ENCODE data around the gene BEX1.
"Not testable (repeated sequence)": the region's sequence is repeated elsewhere in the genome, so short reads cannot be mapped to it uniquely, and the experiment has no call there.

Gene BEX1

DNA sequence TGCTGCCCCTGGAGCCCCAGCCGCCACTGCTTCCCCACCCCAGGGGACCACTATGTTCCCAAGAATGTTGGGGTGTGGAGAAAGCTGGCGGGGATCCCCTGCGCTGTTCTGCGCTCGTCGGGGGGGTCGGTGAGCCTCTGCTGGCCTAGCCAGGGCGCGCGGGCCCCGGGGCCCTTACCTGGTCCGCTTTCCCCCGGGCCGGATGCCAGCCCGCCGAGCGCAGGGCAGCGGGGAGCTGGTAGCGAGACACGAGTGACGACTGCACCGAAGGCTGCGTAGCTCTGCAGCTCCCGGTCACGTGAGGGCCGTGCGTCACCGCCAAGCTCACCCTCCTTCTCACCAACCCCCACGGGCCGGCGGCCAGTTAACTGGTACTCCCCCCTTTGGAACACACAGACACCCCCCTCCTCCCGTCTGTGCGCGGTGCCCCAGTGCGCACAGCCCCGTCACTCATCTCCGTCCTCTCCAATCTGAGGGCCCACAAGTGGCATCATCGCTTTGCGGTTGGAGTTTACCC lies at the start of gene BEX1:
TSS of gene BEX1 (minus strand) at position 254 of the 517 bp plus-strand sequence. CDS start 897 bp downstream, outside the sequence.
- DNase-seq (ENCODE audit: low read depth): peak; percentile 1

DNA sequence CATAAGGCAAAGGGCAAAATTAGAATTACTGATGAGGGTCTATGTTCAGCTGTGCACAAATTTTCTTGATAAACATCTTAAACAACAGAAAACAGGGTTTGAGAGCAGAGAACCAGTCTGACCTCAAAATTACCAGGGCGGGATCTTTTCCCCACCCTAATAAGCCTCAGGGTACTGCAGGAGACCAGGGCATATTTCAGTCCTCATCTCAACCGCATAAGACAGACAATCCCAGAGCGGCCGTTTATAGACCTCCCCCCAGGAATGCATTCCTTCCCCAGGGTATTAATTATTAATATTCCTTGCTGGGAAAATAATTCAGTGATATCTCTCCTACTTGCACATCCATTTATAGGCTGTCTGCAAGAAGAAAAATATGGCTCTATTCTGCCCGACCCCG lies 45.5 kb upstream of the BEX1 start:
- DNase-seq (ENCODE audit: low read depth): not testable (repeated sequence)

- DNase-seq (ENCODE audit: low read depth): no peak
These were observed 43.9 kb upstream of the BEX1 start for GRCh38 chrX:103107836-103108235.

DNA sequence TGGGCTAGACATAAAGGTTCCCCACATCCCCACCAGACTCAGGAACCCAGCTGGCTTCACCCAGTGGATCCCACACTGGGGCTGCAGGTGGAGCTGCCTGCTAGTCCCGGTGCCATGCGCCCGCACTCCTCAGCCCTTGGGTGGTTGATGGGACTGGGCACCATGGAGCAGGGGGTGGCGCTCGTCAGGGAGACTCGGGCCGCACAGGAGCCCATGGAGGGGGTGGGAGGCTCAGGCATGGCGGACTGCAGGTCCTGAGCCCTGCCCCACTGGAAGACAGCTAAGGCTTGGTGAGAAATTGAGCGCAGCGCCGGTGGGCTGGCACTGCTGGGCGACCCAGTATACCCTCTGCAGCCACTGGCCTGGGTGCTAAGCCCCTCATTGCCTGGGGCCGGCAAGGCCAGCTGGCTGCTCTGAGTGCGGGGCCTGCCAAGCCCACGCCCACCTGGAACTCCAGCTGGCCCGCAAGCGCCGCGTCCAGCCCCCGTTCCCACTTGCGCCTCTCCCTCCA lies 43.3 kb upstream of the BEX1 start:
- DNase-seq (ENCODE audit: low read depth): not testable (repeated sequence)

DNA sequence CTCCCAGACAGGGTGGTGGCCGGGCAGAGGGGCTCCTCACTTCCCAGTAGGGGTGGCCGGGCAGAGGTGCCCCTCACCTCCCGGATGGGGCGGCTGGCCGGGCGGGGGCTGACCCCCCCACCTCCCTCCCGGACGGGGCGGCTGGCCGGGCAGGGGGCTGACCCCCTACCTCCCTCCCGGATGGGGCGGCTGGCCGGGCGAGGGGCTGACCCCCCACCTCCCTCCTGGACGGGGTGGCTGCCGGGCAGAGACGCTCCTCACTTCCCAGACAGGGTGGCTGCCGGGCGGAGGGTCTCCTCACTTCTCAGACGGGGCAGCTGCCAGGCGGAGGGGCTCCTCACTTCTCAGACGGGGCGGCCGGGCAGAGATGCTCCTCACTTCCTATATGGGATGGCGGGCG lies 40.4 kb upstream of the BEX1 start:
- DNase-seq (ENCODE audit: low read depth): not testable (repeated sequence)

DNA sequence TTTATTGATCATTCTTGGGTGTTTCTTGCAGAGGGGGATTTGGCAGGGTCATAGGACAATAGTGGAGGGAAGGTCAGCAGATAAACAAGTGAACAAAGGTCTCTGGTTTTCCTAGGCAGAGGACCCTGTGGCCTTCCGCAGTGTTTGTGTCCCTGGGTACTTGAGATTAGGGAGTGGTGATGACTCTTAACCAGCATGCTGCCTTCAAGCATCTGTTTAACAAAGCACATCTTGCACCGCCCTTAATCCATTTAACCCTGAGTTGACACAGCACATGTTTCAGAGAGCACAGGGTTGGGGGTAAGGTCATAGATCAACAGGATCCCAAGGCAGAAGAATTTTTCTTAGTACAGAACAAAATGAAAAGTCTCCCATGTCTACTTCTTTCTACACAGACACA lies 39.9 kb upstream of the BEX1 start:
- DNase-seq (ENCODE audit: low read depth): not testable (repeated sequence)

GRCh38 chrX:103101299-103102042 lies 37.5 kb upstream of the BEX1 start:
- no peak for DNase-seq (ENCODE audit: low read depth)

DNA sequence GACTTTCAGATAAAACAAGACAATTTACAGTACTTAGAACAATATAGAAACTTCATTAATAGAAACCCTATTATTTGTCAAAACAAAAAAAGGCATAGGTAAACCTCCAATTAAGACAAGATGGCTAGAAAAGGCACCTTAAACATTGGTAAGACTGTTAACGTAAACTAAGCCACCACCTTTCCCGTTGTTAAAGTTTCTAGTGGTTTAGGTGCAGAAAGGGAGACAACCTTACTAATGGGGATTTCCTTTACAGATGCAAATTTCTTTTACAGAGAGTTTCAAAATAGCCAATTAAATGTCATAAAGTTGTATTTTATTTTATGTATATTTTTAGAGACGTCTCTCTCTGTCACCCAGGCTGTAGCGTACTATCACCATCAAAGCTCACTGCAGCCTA lies 36.5 kb upstream of the BEX1 start:
- no peak for DNase-seq (ENCODE audit: low read depth)

GRCh38 chrX:103099691-103100090 lies 35.7 kb upstream of the BEX1 start:
- DNase-seq (ENCODE audit: low read depth): no peak

GRCh38 chrX:103098488-103098887 lies 34.5 kb upstream of the BEX1 start:
- DNase-seq (ENCODE audit: low read depth): no peak

- DNase-seq (ENCODE audit: low read depth): no peak
These were observed 29.0 kb upstream of the BEX1 start, which contains the start of gene NXF3 for GRCh38 chrX:103092942-103093341. TSS of gene NXF3 (minus strand) at chrX:103093143. CDS start at chrX:103093023, 120 bp downstream.

- DNase-seq (ENCODE audit: low read depth): no peak
These were observed 17.1 kb upstream of the BEX1 start for GRCh38 chrX:103081051-103081450.

DNA sequence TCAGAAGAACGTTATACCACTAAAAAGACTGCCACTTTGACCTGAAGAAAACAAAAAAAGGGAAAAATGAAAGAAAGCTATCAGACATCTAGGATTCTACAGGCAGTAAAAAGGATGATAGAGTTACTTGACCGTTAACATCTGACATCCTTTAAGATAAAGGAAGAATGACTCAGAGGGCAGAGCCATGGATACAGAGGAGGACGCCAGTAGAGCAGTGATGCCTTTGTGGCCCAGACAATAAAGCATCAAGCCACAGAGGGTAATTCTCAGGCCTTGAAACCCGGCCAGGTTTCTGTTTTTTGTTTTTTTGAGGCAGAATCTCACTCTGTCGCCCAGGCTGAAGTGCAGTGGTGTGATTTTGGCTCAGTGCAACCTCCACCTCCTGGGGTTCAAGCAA lies 9.5 kb upstream of the BEX1 start:
- DNase-seq (ENCODE audit: low read depth): no peak

DNA sequence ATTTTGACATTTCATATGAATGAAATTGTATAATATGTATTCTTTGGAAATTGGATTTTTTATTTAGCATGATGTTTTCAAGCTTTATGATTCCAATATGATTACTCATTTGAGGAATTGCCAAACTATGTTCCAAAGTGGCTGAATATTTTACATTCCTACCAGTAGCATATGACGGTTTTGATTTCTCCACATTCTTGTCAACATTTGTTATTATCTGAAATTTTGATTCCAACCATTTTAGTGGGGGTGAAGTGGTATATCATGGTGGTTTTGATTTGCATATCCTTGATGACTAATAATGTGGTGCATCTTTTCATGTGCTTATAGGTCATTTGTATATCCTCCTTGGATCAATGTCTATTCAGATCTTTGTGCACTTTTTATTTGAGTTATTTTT lies 2.6 kb upstream of the BEX1 start:
- DNase-seq (ENCODE audit: low read depth): no peak

- DNase-seq (ENCODE audit: low read depth): no peak
These were observed 653 bp downstream of the BEX1 start for GRCh38 chrX:103063191-103063845.

DNA sequence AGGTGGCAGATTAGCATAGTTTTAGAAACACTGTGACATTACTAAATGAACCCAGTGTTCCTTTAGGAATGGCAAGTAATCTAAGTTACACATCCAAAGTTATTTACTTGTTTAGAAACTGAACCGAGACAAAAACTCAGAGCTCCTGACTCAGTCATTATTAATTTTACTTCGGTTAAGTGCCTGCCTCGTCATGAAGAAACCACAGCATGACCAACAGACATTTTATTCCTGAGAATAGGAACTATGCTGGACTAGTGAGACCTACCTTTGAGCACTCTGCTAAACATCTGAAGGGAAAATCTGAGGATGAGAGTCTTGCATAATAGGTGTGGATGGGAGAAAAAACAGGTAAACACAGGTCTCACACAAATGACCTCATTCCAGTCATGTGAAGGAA lies 2.5 kb downstream of the BEX1 start:
- no peak for DNase-seq (ENCODE audit: low read depth)

- DNase-seq (ENCODE audit: low read depth): no peak
These were observed 7.1 kb downstream of the BEX1 start for GRCh38 chrX:103056902-103057301.

DNA sequence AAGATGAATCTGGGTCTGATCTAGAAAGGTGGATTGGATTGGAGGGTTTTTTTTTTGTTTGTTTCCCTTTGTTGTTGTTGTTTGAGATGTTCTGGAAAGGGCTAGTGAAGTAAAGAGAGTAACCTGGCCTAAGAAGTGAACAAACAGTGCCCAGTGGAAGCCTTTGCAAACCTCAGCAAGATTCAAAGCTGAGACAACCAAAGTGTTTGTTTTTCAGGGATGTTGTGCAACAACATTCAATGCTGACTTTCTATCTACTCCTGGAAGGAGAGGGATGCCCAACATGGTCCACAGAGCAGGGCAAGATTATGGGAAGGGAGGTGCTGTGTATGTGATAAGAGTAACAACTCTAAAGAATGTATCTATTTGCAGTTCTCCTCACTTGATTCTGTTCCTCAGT lies 11.3 kb downstream of the BEX1 start:
- DNase-seq (ENCODE audit: low read depth): no peak

DNA sequence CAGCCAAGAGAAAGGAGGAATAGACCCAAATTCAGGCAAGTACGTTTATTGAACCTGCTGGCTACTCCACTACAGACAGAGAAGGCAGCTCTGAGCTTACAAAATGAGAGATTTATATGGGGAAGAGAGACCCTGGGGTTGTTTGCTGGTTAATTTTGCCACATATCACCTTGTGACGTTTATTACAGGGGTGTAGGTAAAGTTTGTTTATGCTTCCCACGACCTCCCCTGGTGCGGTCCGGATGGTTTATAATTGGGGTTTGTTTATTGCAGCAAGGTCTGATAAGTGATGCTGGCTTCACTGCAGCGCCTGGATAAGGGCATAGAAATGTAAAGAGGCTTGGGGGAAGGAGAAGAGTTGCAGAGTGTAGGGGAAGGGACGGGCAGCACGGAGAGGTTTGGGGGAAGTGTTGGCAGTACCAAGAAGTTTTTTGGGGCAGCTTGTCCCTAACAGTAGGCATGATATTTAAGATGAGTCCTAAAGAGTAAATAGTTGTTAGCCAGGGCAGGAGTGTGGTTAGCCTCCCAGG lies 12.6 kb downstream of the BEX1 start:
- no peak for DNase-seq (ENCODE audit: low read depth)

DNA sequence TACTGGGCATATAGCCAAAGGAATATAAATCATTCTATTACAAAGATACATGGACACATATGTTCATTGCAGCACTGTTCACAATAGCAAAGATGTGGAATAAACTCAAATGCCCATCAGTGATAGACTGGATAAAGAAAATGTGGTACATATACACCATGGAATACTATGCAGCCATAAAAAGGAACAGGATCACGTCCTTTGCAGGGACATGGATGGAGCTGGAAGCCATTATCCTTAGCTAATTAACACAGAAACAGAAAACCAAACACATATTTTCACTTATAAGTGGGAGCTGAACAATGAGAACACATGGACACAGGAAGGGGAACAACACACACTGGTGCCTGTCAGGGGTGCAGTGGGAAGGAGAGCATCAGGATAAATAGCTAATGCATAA lies 30.6 kb downstream of the BEX1 start:
- DNase-seq (ENCODE audit: low read depth): not testable (repeated sequence)

GRCh38 chrX:103017542-103017941 lies 46.4 kb downstream of the BEX1 start:
- DNase-seq (ENCODE audit: low read depth): no peak

DNA sequence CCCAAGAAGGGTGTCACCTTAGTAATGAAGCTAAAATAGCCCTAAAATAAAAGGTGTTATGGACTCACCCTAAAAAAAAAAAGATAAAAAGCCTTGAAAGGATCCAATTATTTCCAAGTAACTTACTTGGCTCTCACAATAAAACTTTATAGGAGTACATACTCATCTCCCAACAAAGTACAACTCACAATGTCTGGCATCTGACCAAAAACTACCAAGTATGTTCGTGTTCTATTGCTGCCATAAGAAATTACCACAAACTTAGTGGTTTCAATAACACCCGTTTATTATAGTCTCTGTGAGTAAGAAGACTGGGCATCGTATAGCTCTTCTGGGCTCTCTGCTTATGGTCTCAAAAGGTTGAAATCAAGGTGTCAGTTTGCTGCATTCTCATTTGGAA lies 51.0 kb downstream of the BEX1 start:
- no peak for DNase-seq (ENCODE audit: low read depth)
